K562 (cell line): ENCODE data around the gene BGN. TPM values are rescaled to one million over a fixed set of nuclear protein-coding genes. Genes with fewer than 3 reads are reported as not detected.

ENCODE experiments used
- ATAC-seq: fragments of 200-7000 bp; cut with Tn5 transposase; 3 replicates; pipeline ENCODE4 v1.9.1; 2020; ENCODE audit warnings: moderate library complexity
- BruUV-seq: library from RNA; stranded (reverse); fragments of 400-500 nt; replicated peaks from 2 replicates; lab custom pipeline; 2021; lab: Mats Ljungman, UMichigan
- CTCF ChIA-PET: fragments of 300-600 bp; formaldehyde crosslinking; extraction: SDS; loops from one replicate; lab custom pipeline; 2021; ENCODE audit warnings: low intra/inter-chr PET ratio; lab: Yijun Ruan, JAX
- POLR2A ChIA-PET: fragments of 300-600, 350-650 bp; sonication (Branson Sonifier 250); formaldehyde crosslinking; extraction: SDS; loops from one replicate; lab custom pipeline; 2021; ENCODE audit warnings: antibody characterized with exemption, inconsistent platforms; lab: Yijun Ruan, JAX
- DNase-seq, 4 experiments: peaks; one replicate each; pipeline versions ENCODE4 v3.0.0 to v3.0.0-alpha.2; 2011 to 2018; ENCODE audit warnings: low spot score in 3 of 4, mixed read lengths in 3 of 4; ENCODE audit errors: extremely low read depth in 1 of 4
- FAIRE-seq: peaks from 2 replicates; lab custom pipeline; 2011; peaks lifted over from hg19 to GRCh38; lab: Jason Lieb, UNC
- H2AFZ ChIP-seq: 2 replicates; pipeline ENCODE4 v1.6.0; 2011; ENCODE audit warnings: low read depth, low read length, control low read depth, inconsistent platforms
- H3K27ac ChIP-seq: fragments of 200-600 bp; 3 replicates; pipeline ENCODE4 v1.8.0; 2011; ENCODE audit warnings: low read depth, mild to moderate bottlenecking, control low read depth, inconsistent platforms, low read length, moderate library complexity, mixed read lengths; ENCODE audit errors: extremely low read depth
- H3K27me3 ChIP-seq, 2 experiments: fragments of 300-600 bp in 1 of 2; 2 replicates in 1 of 2; 3 replicates in 1 of 2; pipeline versions ENCODE4 v1.6.0 to v1.8.0; 2011; ENCODE audit warnings: inconsistent platforms in 2 of 2, low read length in 2 of 2, mild to moderate bottlenecking in 1 of 2, mixed read lengths in 1 of 2, moderate library complexity in 1 of 2; ENCODE audit not compliant: control insufficient read depth in 2 of 2, insufficient read depth in 2 of 2
- H3K36me3 ChIP-seq: fragments of 300-600 bp; 3 replicates; pipeline ENCODE4 v1.8.0; 2011; ENCODE audit warnings: mild to moderate bottlenecking, low read length, inconsistent platforms; ENCODE audit not compliant: control insufficient read depth, insufficient read depth
- H3K4me1 ChIP-seq, 2 experiments: fragments of 200-600 bp in 1 of 2; replicated peaks in 1 of 2; 2 replicates in 1 of 2; 3 replicates in 1 of 2; pipeline versions ENCODE4 v1.5.1 to v1.8.0; 2011; ENCODE audit warnings: inconsistent platforms in 2 of 2, low read length in 2 of 2, mild to moderate bottlenecking in 1 of 2, mixed read lengths in 1 of 2, moderate library complexity in 1 of 2; ENCODE audit not compliant: control insufficient read depth in 2 of 2, insufficient read depth in 2 of 2
- H3K4me2 ChIP-seq: 2 replicates; pipeline ENCODE4 v1.6.1; 2011; ENCODE audit warnings: low read length, control low read depth, inconsistent platforms, mixed read lengths; ENCODE audit not compliant: insufficient read depth
- H3K4me3 ChIP-seq: fragments of 200-600 bp; sonication (generic), shearing (Covaris generic); 2 replicates; pipeline ENCODE4 v1.5.1; 2016; ENCODE audit warnings: control low read depth, inconsistent platforms
- H3K79me2 ChIP-seq: fragments of 200-600 bp; 3 replicates; pipeline ENCODE4 v1.8.0; 2011; ENCODE audit warnings: low read length, inconsistent platforms; ENCODE audit not compliant: control insufficient read depth, insufficient read depth
- H3K9ac ChIP-seq, 2 experiments: 2 replicates each; pipeline versions ENCODE4 v1.6.0 to v1.6.1; 2011; ENCODE audit warnings: low read depth in 2 of 2, low read length in 2 of 2, control low read depth in 1 of 2, inconsistent platforms in 1 of 2, mild to moderate bottlenecking in 1 of 2, mixed read lengths in 1 of 2; ENCODE audit not compliant: insufficient read depth in 1 of 2
- H3K9me1 ChIP-seq: one replicate; pipeline ENCODE4 v1.6.0; 2011; ENCODE audit warnings: inconsistent platforms, mild to moderate bottlenecking, low read length, moderate library complexity; ENCODE audit not compliant: control insufficient read depth, insufficient read depth
- H3K9me3 ChIP-seq: replicated peaks from 2 replicates; pipeline ENCODE4 v1.5.1; 2011; ENCODE audit warnings: low read depth, low read length, inconsistent platforms; ENCODE audit not compliant: control insufficient read depth, insufficient read depth
- H4K20me1 ChIP-seq: replicated peaks from 2 replicates; pipeline ENCODE4 v1.6.1; 2011; ENCODE audit warnings: low read length, inconsistent platforms, mixed read lengths; ENCODE audit not compliant: control insufficient read depth, insufficient read depth
- ARHGAP35 ChIP-seq: fragments of 450-650 bp; IDR thresholded peaks from 2 replicates; pipeline ENCODE4 v1.6.1; 2018; ENCODE audit not compliant: partially characterized antibody
- GABPB1 ChIP-seq: sonication (generic); formaldehyde crosslinking; IDR thresholded peaks from 2 replicates; pipeline ENCODE4 v1.8.0; 2022; ENCODE audit warnings: mild to moderate bottlenecking, missing genetic modification reagents
- NR2C1 ChIP-seq, 2 experiments: fragments of 450-650 bp; IDR thresholded peaks; 2 replicates each; pipeline ENCODE4 v1.6.1; 2017; ENCODE audit warnings: mild to moderate bottlenecking in 2 of 2, antibody characterized with exemption in 1 of 2, inconsistent platforms in 1 of 2, missing compliant biosample characterization in 1 of 2, missing genetic modification characterization in 1 of 2
- NR2C2 ChIP-seq, 2 experiments: fragments of 200-800 bp in 1 of 2; sonication (Bioruptor generic) in 1 of 2; sonication (generic) in 1 of 2; formaldehyde crosslinking in 1 of 2; IDR thresholded peaks; 2 replicates each; pipeline versions ENCODE4 v1.6.1 to v1.8.0; 2016 to 2022; ENCODE audit warnings: mild to moderate bottlenecking in 1 of 2, missing compliant biosample characterization in 1 of 2, missing genetic modification characterization in 1 of 2, missing genetic modification reagents in 1 of 2
- SPI1 ChIP-seq: IDR thresholded peaks from 2 replicates; pipeline ENCODE4 v1.6.1; 2011; ENCODE audit warnings: low read depth, low read length, control low read depth, borderline replicate concordance
- ZFP30 ChIP-seq: fragments of 250-450 bp; sonication (Bioruptor Pico); IDR thresholded peaks from 2 replicates; pipeline ENCODE4 v1.8.0; 2022; ENCODE audit warnings: moderate library complexity, mild to moderate bottlenecking, inconsistent platforms, borderline replicate concordance
- ZNF347 ChIP-seq: fragments of 450-650 bp; formaldehyde crosslinking; IDR thresholded peaks from 2 replicates; pipeline ENCODE4 v1.4.0; 2020; ENCODE audit warnings: low read depth, mild to moderate bottlenecking, moderate library complexity
- WGBS: fragments of 100-300 bp; shearing (Covaris generic); methylation state at CpG from one replicate; pipeline ENCODE4 v1.1.6; 2016; ENCODE audit warnings: low coverage, mixed read lengths; ENCODE audit not compliant: insufficient coverage; ENCODE audit errors: missing lambda C conversion rate; 5-methylcytosine and 5-hydroxymethylcytosine counted together
- in situ Hi-C: fragments of 300-500 bp; cut with MboI; formaldehyde crosslinking; loops from 4 replicates; pipeline ENCODE4 v1.15.0; 2018; ENCODE audit warnings: inconsistent platforms, mixed read lengths
- intact Hi-C: fragments of 100-400 bp; cut with micrococcal nuclease; formaldehyde crosslinking; loops from 2 replicates; pipeline ENCODE4 v1.14.2; 2022
- polyA plus RNA-seq, 8 experiments: library from polyadenylated mRNA; depleted of rRNA in 4 of 8; stranded (reverse) in 5 of 8; unstranded in 3 of 8; fragments of >200 nt; fragmentation: Nextera tagmentation in 2 of 8; fragmentation: Illumina TruSeq in 1 of 8; extraction: Ambion mirVana in 2 of 8; extraction: Trizol in 1 of 8; gene quantifications; 2 replicates each; pipeline versions ENCODE4 v1.2.1 to v1.2.3, GENCODE V29; 2011 to 2014; ENCODE audit warnings: inconsistent platforms in 1 of 8, missing spikeins in 1 of 8
- total RNA-seq, 7 experiments: library from RNA; depleted of rRNA in 6 of 7; stranded (reverse); fragments of >200 nt in 6 of 7; fragmentation: Illumina TruSeq in 2 of 7; extraction: Trizol in 2 of 7; gene quantifications; 2 replicates each; pipeline versions ENCODE4 v1.2.1 to v1.2.3, GENCODE V29; 2011 to 2021; ENCODE audit warnings: low replicate concordance in 1 of 7

The BGN gene
- total and polyA plus RNA-seq, 9 of the 15 experiments (the other 6 are each of a cell fraction or from before 2014, with no cell fraction given), result 0.11 TPM; not detected in 8

GRCh38 chrX:153488231-153488914 lies 6.4 kb upstream of the BGN start:
- WGBS, result 0% methylated on average over 3 of the region's 27 CpGs
- no peak for FAIRE-seq
- Histone ChIP-seq H3K4me2 (no peak overlapping the region), H3K9ac (peak overlapping the region in 1 of 2 experiments; percentile 71; a peak in 2 of 4 replicates), H3K4me3 (no peak overlapping the region), H3K9me3 (no peaks in the 10 kb centered on the region), H3K27ac (no peak overlapping the region), H3K79me2 (no peaks in the 10 kb centered on the region), H4K20me1 (no peaks in the 10 kb centered on the region), H3K4me1 (peaks cover 0 to 36% of the 10 kb centered on the region in 2 experiments; a peak in 2 of 5 replicates), H2AFZ (peak overlapping the region; percentile 66), H3K9me1 (no peaks in the 10 kb centered on the region), H3K36me3 (no peaks in the 10 kb centered on the region), H3K27me3 (peaks cover 0 to 22% of the 10 kb centered on the region in 2 experiments; a peak in 3 of 5 replicates)
- BruUV-seq, result no TSS peak
- intact Hi-C loops, result no loop called here
- DNase-seq, result peak in 2 of 4 experiments; percentile 18 to 37
- no peak; the same call in 2 of the 3 replicates for ATAC-seq
- TF ChIP-seq NR2C2 (CRISPR knock-in tag; IDR thresholded peaks at IDR 0.05) (peak; percentile 51; the same call in 1 of the 2 replicates), NR2C2 (tag; IDR thresholded peaks at IDR 0.05) (peak; percentile 62), GABPB1 (peak; percentile 33; the same call in 1 of the 2 replicates), ARHGAP35 (no peak), NR2C1 (IDR thresholded peaks at IDR 0.05) (peak; percentile 77), NR2C1 (tag; IDR thresholded peaks at IDR 0.05) (peak; percentile 75), SPI1 (peak; percentile 57), ZNF347 (CRISPR knock-in tag) (no peak), ZFP30 (no peak)
- in situ Hi-C loops, result no loop called here
- ChIA-PET POLR2A (no interaction called here), CTCF (interaction anchor here (0.8 kb wide), 1 partner anchor 27 kb away, joined by 3 read pairs; no protein-coding TSS in a partner anchor)
